GM06990 (cell line): Measurements from ENCODE around the gene TRPM3.

Experiments used
- DNase-seq: peaks from one replicate; pipeline ENCODE4 v3.0.0-alpha.2; 2011; ENCODE audit not compliant: insufficient read length; ENCODE audit errors: extremely low read depth
- H3K27me3 ChIP-seq: replicated peaks from 2 replicates; pipeline ENCODE4 v1.6.0; 2011; ENCODE audit warnings: low read length; ENCODE audit not compliant: control insufficient read depth, insufficient read depth
- H3K36me3 ChIP-seq: 2 replicates; pipeline ENCODE4 v1.5.1; 2011; ENCODE audit warnings: low read length; ENCODE audit not compliant: control insufficient read depth, insufficient read depth
- H3K4me3 ChIP-seq: replicated peaks from 2 replicates; pipeline ENCODE4 v1.5.1; 2011; ENCODE audit warnings: low read depth, mild to moderate bottlenecking, control low read depth, low read length
- TF ChIP-seq, protein P1 (sequence below): IDR thresholded peaks from 2 replicates; pipeline ENCODE4 v1.5.1; 2011; ENCODE audit warnings: low read length, control low read depth, mild to moderate bottlenecking, inconsistent platforms; ENCODE audit not compliant: insufficient read depth, poor library complexity, severe bottlenecking

The TRPM3 gene

DNA sequence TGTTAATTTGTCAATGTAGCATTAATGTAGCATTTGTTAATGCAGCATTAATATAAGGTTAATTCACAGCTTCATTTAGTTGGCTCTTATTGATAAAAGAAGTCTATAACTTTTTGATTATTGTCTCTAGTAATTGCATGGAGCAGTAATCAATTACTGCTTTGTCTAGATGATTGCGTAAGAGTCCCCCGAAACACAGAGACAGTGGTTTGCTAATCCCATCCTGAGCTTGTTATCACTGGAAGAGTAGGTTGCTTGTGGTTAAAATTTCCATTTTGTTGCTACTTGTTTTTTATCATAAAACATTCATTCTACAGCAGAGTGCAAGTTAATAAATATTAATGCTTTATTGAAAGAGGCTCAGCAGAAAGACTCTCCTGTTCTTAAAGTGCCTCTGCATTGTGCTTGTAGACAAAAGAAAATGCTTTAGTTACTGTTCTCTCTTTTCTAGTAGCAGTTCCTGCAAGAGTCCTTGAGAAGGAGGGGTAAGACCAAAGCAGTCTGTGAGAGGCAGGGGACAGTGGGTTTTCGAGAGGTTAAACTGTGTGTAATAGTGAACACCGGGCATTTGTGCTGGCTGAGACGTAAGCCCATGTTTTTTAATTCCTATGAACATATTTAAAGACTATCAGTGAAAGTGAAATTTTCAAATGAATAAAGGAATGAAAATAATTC is 291.7 kb downstream of the TRPM3 start:
- Histone ChIP-seq H3K27me3 (no peaks in the 10 kb centered on the region), H3K4me3 (no peak overlapping the region), H3K36me3 (no peaks in the 10 kb centered on the region)
- no peak for DNase-seq
- TF ChIP-seq, protein P1, sequence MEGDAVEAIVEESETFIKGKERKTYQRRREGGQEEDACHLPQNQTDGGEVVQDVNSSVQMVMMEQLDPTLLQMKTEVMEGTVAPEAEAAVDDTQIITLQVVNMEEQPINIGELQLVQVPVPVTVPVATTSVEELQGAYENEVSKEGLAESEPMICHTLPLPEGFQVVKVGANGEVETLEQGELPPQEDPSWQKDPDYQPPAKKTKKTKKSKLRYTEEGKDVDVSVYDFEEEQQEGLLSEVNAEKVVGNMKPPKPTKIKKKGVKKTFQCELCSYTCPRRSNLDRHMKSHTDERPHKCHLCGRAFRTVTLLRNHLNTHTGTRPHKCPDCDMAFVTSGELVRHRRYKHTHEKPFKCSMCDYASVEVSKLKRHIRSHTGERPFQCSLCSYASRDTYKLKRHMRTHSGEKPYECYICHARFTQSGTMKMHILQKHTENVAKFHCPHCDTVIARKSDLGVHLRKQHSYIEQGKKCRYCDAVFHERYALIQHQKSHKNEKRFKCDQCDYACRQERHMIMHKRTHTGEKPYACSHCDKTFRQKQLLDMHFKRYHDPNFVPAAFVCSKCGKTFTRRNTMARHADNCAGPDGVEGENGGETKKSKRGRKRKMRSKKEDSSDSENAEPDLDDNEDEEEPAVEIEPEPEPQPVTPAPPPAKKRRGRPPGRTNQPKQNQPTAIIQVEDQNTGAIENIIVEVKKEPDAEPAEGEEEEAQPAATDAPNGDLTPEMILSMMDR = no peak

DNA sequence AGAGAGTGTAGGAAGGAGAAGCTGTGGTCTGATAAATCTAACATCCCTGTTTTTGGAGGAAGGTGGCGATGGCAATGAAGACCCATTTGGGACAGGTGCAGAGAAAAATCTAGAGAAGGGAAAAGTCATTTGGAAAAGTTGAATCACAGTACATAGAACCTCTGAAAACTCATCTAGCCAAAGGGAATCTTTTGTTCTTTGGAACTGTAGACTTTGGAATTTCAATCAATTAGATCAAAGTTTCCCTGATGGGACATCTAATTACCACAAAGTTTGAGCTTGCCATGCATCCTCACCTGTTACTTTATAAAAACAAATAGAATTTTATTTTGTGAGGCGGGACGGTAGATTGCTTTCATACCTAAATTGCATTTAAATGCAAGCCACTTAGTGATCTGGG is 294.9 kb downstream of the TRPM3 start:
- H3K4me3 ChIP-seq = no peak overlapping the region
- H3K36me3 ChIP-seq = no peaks in the 10 kb centered on the region
- no peak for DNase-seq
- TF ChIP-seq, protein P1 = no peak
- H3K27me3 ChIP-seq = no peaks in the 10 kb centered on the region

DNA sequence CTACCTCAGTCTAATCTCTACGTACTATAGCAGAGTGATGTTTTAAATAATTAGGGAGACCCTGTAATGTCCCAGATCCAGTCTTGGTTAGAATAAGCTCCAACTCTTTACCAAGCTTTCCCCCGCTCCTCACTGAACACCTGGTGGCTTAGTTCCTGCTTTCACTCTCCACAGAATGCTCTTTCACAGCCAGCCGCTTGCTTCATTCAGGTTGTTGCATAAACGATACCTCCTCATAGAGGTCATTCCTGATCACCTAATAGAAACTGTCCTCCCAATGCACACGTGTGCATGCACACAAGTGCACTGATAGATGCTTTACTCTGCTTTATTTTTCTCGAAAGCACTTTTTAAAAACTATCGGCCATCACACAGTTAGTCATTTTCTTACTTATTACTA is 298.1 kb downstream of the TRPM3 start:
- TF ChIP-seq, protein P1 = no peak
- DNase-seq = no peak

DNA sequence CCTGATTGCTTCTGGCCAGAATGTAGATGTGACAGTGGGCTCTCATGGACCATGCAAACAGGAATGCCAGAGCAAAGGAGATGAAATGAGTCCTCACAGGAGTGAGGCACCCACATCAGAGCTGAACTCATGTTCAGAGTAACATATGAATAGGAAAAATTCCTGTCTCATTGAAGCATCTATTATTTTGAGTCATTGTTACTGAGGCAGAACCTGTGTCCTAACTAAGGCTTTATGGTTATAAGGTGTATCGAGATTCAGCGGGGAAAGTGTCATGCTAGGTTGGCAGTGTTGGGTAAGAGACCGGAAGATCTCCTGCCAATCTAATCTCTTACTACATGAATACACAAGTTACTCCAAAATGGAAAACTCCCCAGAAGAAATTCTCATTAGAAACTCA is 304.1 kb downstream of the TRPM3 start:
- H3K36me3 ChIP-seq = no peaks in the 10 kb centered on the region
- no peak overlapping the region for H3K4me3 ChIP-seq
- TF ChIP-seq, protein P1 = no peak
- no peak for DNase-seq
- no peaks in the 10 kb centered on the region for H3K27me3 ChIP-seq

More for the DNA sequence above, 298.1 kb downstream of the TRPM3 start:
- H3K4me3 ChIP-seq = no peak overlapping the region
- H3K36me3 ChIP-seq = no peaks in the 10 kb centered on the region
- H3K27me3 ChIP-seq = no peaks in the 10 kb centered on the region

DNA sequence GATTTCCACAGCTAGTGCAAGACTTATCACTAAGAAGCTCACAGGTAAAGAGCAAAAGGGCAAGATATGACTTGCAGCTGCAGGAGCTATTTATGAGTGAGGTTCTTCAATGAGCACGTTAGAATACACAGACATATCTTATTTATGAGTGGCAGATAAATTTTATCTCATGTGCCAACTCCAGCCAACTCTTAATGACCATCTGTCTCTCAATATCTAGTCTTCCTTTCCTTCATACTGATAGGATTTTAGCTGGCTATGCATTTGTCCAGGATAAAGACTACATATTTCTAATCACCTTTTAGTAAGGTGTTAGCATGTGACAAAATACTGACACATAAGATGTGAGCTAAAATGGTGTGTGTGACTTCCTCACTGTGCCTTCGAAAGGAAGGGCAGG is 304.5 kb downstream of the TRPM3 start:
- Histone ChIP-seq H3K4me3 (no peak overlapping the region), H3K36me3 (no peaks in the 10 kb centered on the region), H3K27me3 (no peaks in the 10 kb centered on the region)
- TF ChIP-seq, protein P1 = no peak
- no peak for DNase-seq

DNA sequence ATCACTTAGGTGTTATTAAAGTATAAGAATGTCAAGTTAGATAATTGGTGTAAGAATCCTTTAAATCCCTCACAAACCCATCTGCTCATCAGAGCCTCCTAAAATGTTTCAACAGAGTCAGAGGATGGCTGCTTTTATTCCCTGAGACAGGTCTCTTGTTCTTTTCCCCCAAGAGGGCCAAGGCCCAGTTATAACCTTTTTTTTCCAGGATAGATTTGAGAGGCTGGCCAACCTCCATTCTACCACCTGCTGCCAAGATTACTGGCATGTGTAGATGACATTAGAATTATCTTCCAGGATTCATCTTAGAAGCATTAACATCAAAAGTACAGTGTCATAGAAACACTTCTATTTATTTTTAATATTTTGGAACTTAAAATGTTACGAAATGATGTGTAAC is 305.1 kb downstream of the TRPM3 start:
- Histone ChIP-seq H3K36me3 (no peaks in the 10 kb centered on the region), H3K27me3 (no peaks in the 10 kb centered on the region), H3K4me3 (no peak overlapping the region)
- DNase-seq = no peak
- TF ChIP-seq, protein P1 = no peak
